Measurements from ENCODE around the gene NEUROD4.

NEUROD4 gene

DNA sequence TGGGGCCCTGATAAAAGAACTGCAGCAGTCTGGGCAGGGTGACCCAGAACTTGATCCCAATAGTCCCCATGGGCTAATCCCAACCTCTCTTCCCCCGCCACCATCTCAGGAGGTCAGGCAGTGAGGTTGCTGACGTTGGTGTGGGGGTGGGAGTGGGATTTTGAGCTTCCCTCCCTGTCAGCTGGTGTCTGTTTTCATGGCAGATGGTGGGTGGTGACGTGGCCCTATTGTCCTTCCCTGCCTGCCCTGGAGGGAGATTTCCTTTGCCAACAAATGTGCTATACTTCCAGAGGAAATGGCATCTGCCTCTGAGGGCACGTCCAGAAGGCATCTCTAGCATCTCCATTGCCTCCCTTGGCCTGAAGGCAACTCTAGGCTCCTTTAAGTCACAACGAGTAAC is 37.7 kb downstream of the NEUROD4 start:
- H2AFZ ChIP-seq (ENCODE audit: low read depth, low read length, severe bottlenecking) = no peak overlapping the region
- no peaks in the 10 kb centered on the region for H3K27me3 ChIP-seq (ENCODE audit: low read length)
- H3K79me2 ChIP-seq (ENCODE audit: insufficient read depth, low read length) = no peaks in the 10 kb centered on the region
- no peak overlapping the region for H3K4me3 ChIP-seq (ENCODE audit: insufficient read depth, low read length, poor library complexity, severe bottlenecking)
- TF ChIP-seq, protein P1, sequence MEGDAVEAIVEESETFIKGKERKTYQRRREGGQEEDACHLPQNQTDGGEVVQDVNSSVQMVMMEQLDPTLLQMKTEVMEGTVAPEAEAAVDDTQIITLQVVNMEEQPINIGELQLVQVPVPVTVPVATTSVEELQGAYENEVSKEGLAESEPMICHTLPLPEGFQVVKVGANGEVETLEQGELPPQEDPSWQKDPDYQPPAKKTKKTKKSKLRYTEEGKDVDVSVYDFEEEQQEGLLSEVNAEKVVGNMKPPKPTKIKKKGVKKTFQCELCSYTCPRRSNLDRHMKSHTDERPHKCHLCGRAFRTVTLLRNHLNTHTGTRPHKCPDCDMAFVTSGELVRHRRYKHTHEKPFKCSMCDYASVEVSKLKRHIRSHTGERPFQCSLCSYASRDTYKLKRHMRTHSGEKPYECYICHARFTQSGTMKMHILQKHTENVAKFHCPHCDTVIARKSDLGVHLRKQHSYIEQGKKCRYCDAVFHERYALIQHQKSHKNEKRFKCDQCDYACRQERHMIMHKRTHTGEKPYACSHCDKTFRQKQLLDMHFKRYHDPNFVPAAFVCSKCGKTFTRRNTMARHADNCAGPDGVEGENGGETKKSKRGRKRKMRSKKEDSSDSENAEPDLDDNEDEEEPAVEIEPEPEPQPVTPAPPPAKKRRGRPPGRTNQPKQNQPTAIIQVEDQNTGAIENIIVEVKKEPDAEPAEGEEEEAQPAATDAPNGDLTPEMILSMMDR (IDR thresholded peaks at IDR 0.05; ENCODE audit: insufficient read depth, low read length, poor library complexity, severe bottlenecking) = no peak
- no peak for TF ChIP-seq EZH2phosphoT487 (conservative IDR thresholded peaks at IDR 0.05; ENCODE audit: low read length)
- H3K27ac ChIP-seq (ENCODE audit: low read depth, low read length) = no peak overlapping the region
- no peaks in the 10 kb centered on the region for H3K9me3 ChIP-seq (ENCODE audit: insufficient read depth, low read length)
- no peaks in the 10 kb centered on the region for H3K36me3 ChIP-seq (ENCODE audit: low read length)
- no peak overlapping the region for H3K9ac ChIP-seq (ENCODE audit: low read length)
- H4K20me1 ChIP-seq (ENCODE audit: low read depth, low read length) = no peaks in the 10 kb centered on the region
- H3K4me2 ChIP-seq (ENCODE audit: low read depth, low read length, poor library complexity, severe bottlenecking) = no peak overlapping the region
- H3F3A ChIP-seq (ENCODE audit: insufficient read depth) = no peaks in the 10 kb centered on the region
- no peaks in the 10 kb centered on the region for H3K9me2 ChIP-seq (replicated peaks; ENCODE audit: insufficient read depth, low read length)

DNA sequence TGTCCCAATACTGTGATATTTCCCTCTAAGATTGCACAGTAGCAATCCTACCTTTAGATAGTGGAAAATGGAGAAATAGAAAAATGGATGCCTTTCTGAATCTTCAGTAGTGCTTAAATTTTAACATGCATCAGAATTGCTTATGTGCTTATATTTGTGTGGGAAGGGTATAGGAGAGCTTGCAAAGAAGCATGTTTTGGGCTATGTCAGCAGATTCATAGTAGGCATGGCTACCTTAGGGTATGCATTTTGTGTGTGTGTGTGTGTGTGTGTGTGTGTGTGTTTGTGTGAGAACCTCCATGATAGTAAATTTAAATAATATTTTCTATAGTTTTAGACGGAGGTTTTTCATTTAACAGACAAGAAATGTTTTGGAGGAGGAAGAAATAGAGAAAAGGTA is 38.3 kb downstream of the NEUROD4 start:
- no peaks in the 10 kb centered on the region for H3K79me2 ChIP-seq (ENCODE audit: insufficient read depth, low read length)
- H4K20me1 ChIP-seq (ENCODE audit: low read depth, low read length) = no peaks in the 10 kb centered on the region
- no peak for TF ChIP-seq EZH2phosphoT487 (conservative IDR thresholded peaks at IDR 0.05; ENCODE audit: low read length)
- TF ChIP-seq, protein P1 (IDR thresholded peaks at IDR 0.05; ENCODE audit: insufficient read depth, low read length, poor library complexity, severe bottlenecking) = no peak
- no peak overlapping the region for H2AFZ ChIP-seq (ENCODE audit: low read depth, low read length, severe bottlenecking)
- no peak overlapping the region for H3K9ac ChIP-seq (ENCODE audit: low read length)
- H3K4me3 ChIP-seq (ENCODE audit: insufficient read depth, low read length, poor library complexity, severe bottlenecking) = no peak overlapping the region
- no peaks in the 10 kb centered on the region for H3K27me3 ChIP-seq (ENCODE audit: low read length)
- no peaks in the 10 kb centered on the region for H3K9me2 ChIP-seq (replicated peaks; ENCODE audit: insufficient read depth, low read length)
- no peaks in the 10 kb centered on the region for H3F3A ChIP-seq (ENCODE audit: insufficient read depth)
- no peaks in the 10 kb centered on the region for H3K9me3 ChIP-seq (ENCODE audit: insufficient read depth, low read length)
- H3K36me3 ChIP-seq (ENCODE audit: low read length) = no peaks in the 10 kb centered on the region
- no peak overlapping the region for H3K4me2 ChIP-seq (ENCODE audit: low read depth, low read length, poor library complexity, severe bottlenecking)
- no peak overlapping the region for H3K27ac ChIP-seq (ENCODE audit: low read depth, low read length)

DNA sequence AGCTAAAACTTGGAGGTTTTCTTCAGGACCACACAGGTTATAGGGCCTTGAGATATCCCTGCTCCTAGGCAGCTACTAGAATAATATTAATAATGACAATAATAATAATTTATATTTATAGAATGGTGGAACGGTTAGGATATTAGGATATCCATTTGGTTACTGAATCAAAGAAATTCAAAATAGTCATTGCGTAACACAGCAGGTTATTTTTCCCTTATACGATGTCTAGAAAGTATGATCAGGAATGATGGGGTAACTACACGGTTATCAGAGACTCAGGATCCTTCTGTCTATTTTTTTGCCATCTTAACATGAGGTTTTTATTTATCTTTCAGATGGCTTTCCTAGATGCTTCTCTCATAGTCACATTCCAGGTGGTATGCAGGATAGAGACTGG is 39.0 kb downstream of the NEUROD4 start:
- Histone ChIP-seq H4K20me1 (ENCODE audit: low read depth, low read length) (no peaks in the 10 kb centered on the region), H3K9ac (ENCODE audit: low read length) (no peak overlapping the region), H3K9me3 (ENCODE audit: insufficient read depth, low read length) (no peaks in the 10 kb centered on the region), H3K79me2 (ENCODE audit: insufficient read depth, low read length) (no peaks in the 10 kb centered on the region), H3F3A (ENCODE audit: insufficient read depth) (no peaks in the 10 kb centered on the region), H3K36me3 (ENCODE audit: low read length) (no peaks in the 10 kb centered on the region), H3K27ac (ENCODE audit: low read depth, low read length) (no peak overlapping the region), H3K4me3 (ENCODE audit: insufficient read depth, low read length, poor library complexity, severe bottlenecking) (no peak overlapping the region), H3K27me3 (ENCODE audit: low read length) (no peaks in the 10 kb centered on the region), H3K9me2 (replicated peaks; ENCODE audit: insufficient read depth, low read length) (no peaks in the 10 kb centered on the region), H2AFZ (ENCODE audit: low read depth, low read length, severe bottlenecking) (no peak overlapping the region), H3K4me2 (ENCODE audit: low read depth, low read length, poor library complexity, severe bottlenecking) (no peak overlapping the region)
- TF ChIP-seq, protein P1 (IDR thresholded peaks at IDR 0.05; ENCODE audit: insufficient read depth, low read length, poor library complexity, severe bottlenecking) = no peak
- TF ChIP-seq EZH2phosphoT487 (conservative IDR thresholded peaks at IDR 0.05; ENCODE audit: low read length) = no peak
